Natural killer cell (primary cell): ENCODE measurements around the gene KCP. TPM values are rescaled to one million over a fixed set of nuclear protein-coding genes. Genes with fewer than 3 reads are reported as not detected.

Experiments
- ATAC-seq, 3 donors: fragments of 150-1000 bp in 2 of 3; fragments of 200-7000 bp in 1 of 3; cut with Tn5 transposase; 1 replicate in 1 of 3; 2 replicates in 2 of 3; pipeline ENCODE4 v1.10.0; 2021; ENCODE audit warnings: mild to moderate bottlenecking in 2 of 3, moderate library complexity in 2 of 3
- DNase-seq, 2 donors: peaks; one replicate each; pipeline versions ENCODE4 v3.0.0 to v3.0.0-alpha.2; 2013 to 2021; ENCODE audit warnings: mixed read lengths in 1 of 2
- H3K27ac ChIP-seq: one replicate; pipeline ENCODE4 v1.5.1; 2013; ENCODE audit warnings: mild to moderate bottlenecking, low read length
- H3K27me3 ChIP-seq: one replicate; pipeline ENCODE4 v1.6.1; 2013; ENCODE audit warnings: low read length; ENCODE audit not compliant: control insufficient read depth, insufficient read depth
- H3K36me3 ChIP-seq: one replicate; pipeline ENCODE4 v1.6.1; 2013; ENCODE audit warnings: low read length; ENCODE audit not compliant: control insufficient read depth, insufficient read depth
- H3K4me1 ChIP-seq: one replicate; pipeline ENCODE4 v1.6.1; 2013; ENCODE audit warnings: low read length; ENCODE audit not compliant: control insufficient read depth, insufficient read depth
- H3K4me3 ChIP-seq: one replicate; pipeline ENCODE4 v1.5.1; 2013; ENCODE audit warnings: low read length
- H3K9me3 ChIP-seq: one replicate; pipeline ENCODE4 v1.6.1; 2013; ENCODE audit warnings: low read length; ENCODE audit not compliant: control insufficient read depth, insufficient read depth
- H3K27ac Mint-ChIP-seq, 2 donors: one replicate each; pipeline ENCODE4 v1.8.0; 2022; ENCODE audit warnings: mild to moderate bottlenecking in 2 of 2, mixed read lengths in 2 of 2, moderate library complexity in 1 of 2
- H3K27me3 Mint-ChIP-seq, 2 donors: one replicate each; pipeline ENCODE4 v1.8.0; 2022; ENCODE audit warnings: low read depth in 2 of 2, mixed read lengths in 2 of 2
- H3K36me3 Mint-ChIP-seq: one replicate; pipeline ENCODE4 v1.8.0; 2022; ENCODE audit warnings: mixed read lengths
- H3K4me1 Mint-ChIP-seq, 2 donors: one replicate each; pipeline ENCODE4 v1.8.0; 2022; ENCODE audit warnings: mixed read lengths in 2 of 2
- H3K4me3 Mint-ChIP-seq: one replicate; pipeline ENCODE4 v1.8.0; 2022; ENCODE audit warnings: mild to moderate bottlenecking, moderate library complexity, mixed read lengths
- H3K9me3 Mint-ChIP-seq, 2 donors: one replicate each; pipeline ENCODE4 v1.8.0; 2022; ENCODE audit warnings: mixed read lengths in 2 of 2
- WGBS: methylation state at CpG from one replicate; pipeline ENCODE4 v1.1.7; 2013; ENCODE audit warnings: missing lambda C conversion rate; ENCODE audit not compliant: insufficient coverage; 5-methylcytosine and 5-hydroxymethylcytosine counted together
- intact Hi-C: fragments of 100-400 bp; cut with micrococcal nuclease; formaldehyde crosslinking; loops from one replicate; pipeline ENCODE4 v1.14.2; 2022
- total RNA-seq, 4 donors: library from RNA; stranded (reverse); fragments of 120-200 nt in 1 of 4; gene quantifications; one replicate each; pipeline versions ENCODE4 v1.2.3 to v1.2.4, GENCODE V29; 2013 to 2022
- TF ChIP-seq, protein P1 (sequence below): fragments of 200-600 bp; IDR thresholded peaks from one replicate; pipeline ENCODE4 v1.8.0; 2022; ENCODE audit warnings: antibody characterized with exemption

Gene KCP
- total RNA-seq, 3 donors from 2014 or later (not counting 1 experiment from before 2014, with no cell fraction given): 0.49 to 0.95 TPM; not detected in 1

DNA sequence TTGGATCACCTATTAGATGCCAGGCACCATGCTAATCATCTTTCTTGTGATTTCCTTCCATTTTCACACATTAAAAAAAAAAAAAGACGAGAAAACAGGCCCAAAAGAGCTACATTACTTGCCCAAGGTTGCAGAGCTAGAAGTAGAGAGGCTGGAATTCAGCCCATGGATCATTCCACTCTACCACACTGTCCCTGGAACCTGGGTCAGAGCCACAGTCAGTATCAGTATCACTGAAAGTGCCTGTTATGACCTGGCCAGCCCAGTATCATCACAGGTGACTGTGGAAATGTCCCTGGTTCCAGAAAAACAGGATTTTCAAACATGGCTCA, 83.6 kb downstream of the KCP start:
- peaks cover 18% of the 10 kb centered on the region for H3K27me3 ChIP-seq

More for the DNA sequence above, 83.6 kb downstream of the KCP start:
- intact Hi-C loops: no loop called here
- TF ChIP-seq, protein P1, sequence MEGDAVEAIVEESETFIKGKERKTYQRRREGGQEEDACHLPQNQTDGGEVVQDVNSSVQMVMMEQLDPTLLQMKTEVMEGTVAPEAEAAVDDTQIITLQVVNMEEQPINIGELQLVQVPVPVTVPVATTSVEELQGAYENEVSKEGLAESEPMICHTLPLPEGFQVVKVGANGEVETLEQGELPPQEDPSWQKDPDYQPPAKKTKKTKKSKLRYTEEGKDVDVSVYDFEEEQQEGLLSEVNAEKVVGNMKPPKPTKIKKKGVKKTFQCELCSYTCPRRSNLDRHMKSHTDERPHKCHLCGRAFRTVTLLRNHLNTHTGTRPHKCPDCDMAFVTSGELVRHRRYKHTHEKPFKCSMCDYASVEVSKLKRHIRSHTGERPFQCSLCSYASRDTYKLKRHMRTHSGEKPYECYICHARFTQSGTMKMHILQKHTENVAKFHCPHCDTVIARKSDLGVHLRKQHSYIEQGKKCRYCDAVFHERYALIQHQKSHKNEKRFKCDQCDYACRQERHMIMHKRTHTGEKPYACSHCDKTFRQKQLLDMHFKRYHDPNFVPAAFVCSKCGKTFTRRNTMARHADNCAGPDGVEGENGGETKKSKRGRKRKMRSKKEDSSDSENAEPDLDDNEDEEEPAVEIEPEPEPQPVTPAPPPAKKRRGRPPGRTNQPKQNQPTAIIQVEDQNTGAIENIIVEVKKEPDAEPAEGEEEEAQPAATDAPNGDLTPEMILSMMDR: no peak
- H3K4me3 ChIP-seq: no peak overlapping the region
- no peaks in the 10 kb centered on the region for H3K9me3 ChIP-seq
- ATAC-seq (no peak), DNase-seq (no peak)
- Mint-ChIP-seq H3K27me3 (peaks cover 0 to 30% of the 10 kb centered on the region in 2 donors), H3K4me3 (no peak overlapping the region), H3K27ac (no peak overlapping the region), H3K9me3 (no peaks in the 10 kb centered on the region), H3K4me1 (peaks cover 0 to 20% of the 10 kb centered on the region in 2 donors), H3K36me3 (no peaks in the 10 kb centered on the region)
- H3K27ac ChIP-seq: no peak overlapping the region
- WGBS: 44% methylated on average over 1 of the region's 1 CpG
- peaks cover 22% of the 10 kb centered on the region for H3K4me1 ChIP-seq
- H3K36me3 ChIP-seq: no peaks in the 10 kb centered on the region

Other genes with a start within 250 kb of the KCP start
- 1 to 10 TPM; 1.1 to 2.5 (median 1.1) TPM for gene GARIN1A, start 238.4 kb downstream of the KCP start, total RNA-seq
- 10 to 100 TPM; 25.9 to 31.7 (median 27.6) TPM for gene CALU, start 171.3 kb downstream of the KCP start, total RNA-seq
- not detected for gene OPN1SW, start 134.9 kb downstream of the KCP start, total RNA-seq
- 10 to 100 TPM; 10.9 to 17.5 (median 13.2) TPM for gene CCDC136, start 118.7 kb downstream of the KCP start, total RNA-seq
- gene FLNC, start 80.3 kb downstream of the KCP start, total RNA-seq: under 1 TPM in 2 of 3 donors, not detected in 1; 0.05 to 0.25 TPM
- 10 to 100 TPM; 82.9 to 98.0 (median 94.3) TPM for gene ATP6V1F, start 47.9 kb downstream of the KCP start, total RNA-seq
- gene IRF5, start 27.2 kb upstream of the KCP start, total RNA-seq: 10 to 100 TPM; 13.0 to 20.2 (median 19.5) TPM
- 10 to 100 TPM; 33.9 to 41.1 (median 37.9) TPM for gene TNPO3, start 144.4 kb upstream of the KCP start, total RNA-seq
- gene TSPAN33, start 234.0 kb upstream of the KCP start, total RNA-seq: 1 to 10 TPM; 4.0 to 7.2 (median 5.1) TPM